HG03432 (cell line): ENCODE data around the gene ARHGAP26.
"Not testable (repeated sequence)": the region's sequence is repeated elsewhere in the genome, so short reads cannot be mapped to it uniquely, and the experiment has no call there.

Experiments used
- ATAC-seq: cut with Tn5 transposase; IDR thresholded peaks from one replicate; pipeline ENCODE4 v1.9.1; 2021; ENCODE audit warnings: mild to moderate bottlenecking, moderate library complexity; ENCODE audit not compliant: unreplicated experiment

The ARHGAP26 gene

DNA sequence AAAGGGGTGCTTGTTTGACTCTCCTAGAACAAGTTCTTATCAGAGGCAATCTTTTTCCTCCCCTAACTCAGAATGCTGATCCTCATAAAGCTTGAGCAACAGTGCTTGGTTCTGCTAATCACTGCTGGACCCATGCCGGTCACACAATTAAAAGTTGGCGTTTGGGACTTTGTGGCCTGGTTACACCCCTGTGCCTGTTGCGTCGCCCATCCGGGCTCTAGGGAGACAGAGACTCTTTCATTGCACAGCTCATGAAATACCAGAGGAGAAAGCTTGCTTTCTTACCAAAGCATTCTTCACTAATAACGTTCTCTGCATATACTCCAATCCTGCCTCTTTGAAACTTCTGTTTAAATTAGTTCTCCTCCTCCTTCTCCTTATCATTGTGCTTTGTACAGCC lies 332.2 kb downstream of the ARHGAP26 start:
- no peak for ATAC-seq

DNA sequence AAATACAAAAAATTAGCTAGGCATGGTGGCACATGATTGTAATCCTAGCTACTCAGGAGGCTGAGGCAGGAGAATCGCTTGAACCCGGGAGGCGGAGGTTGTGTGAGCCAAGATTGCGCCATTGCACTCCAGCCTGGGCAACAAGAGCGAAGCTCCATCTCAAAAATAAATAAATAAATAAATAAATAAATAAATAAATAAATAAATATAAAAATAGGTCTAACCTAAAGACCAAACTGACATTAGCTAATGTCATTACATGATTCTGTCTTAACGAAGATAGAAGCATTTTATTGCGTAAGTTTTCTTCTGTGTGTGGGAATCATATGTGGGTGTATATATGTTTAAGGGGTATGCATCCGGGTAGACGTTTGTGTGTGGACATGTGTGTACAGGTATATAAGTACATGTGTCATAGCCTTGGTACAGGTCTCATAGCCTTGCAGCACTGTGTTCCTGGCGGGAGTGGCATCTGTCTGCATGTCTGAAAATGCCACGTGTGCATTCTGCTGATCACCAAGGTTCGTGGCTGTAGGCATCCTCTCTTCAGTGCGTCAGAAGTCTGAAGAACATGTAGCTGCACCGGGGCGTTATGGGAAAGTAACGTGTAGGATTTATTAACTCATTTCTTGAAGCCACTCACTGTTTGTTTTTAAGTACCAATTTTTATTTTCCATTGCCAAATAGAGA lies 335.2 kb downstream of the ARHGAP26 start:
- no peak for ATAC-seq

- ATAC-seq: no peak
Observed at GRCh38 chr5:143106174-143106573, 336.0 kb downstream of the ARHGAP26 start.

DNA sequence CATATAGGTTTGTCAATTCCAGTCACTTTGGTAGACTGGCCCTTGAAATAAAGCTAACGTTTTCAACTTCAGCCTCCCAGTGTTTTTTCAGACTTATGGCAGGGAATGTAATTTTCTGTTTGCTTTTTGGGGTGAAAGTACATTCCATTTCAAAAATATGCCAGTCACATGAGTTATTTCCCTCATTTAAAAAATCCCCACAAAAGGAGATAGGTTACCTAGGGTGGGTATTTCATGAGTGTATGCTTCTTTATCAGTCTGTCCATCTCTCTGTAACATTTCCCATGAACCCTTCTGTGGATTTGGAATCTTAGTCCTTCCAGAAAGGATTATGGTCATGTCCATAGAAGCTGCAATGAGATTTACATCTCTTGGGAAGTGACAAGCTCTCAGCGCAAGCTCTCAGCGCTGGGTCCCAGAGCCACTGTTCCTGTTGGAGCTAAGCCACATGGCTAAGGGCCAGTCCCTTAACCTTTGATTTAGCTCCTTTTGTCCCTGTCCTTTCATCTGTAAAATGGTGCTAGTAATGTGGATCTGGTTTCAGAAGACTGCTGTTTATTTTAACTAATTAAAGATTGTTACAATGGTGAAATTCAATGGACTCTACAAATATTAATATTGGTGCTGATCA lies 338.4 kb downstream of the ARHGAP26 start:
- no peak for ATAC-seq

DNA sequence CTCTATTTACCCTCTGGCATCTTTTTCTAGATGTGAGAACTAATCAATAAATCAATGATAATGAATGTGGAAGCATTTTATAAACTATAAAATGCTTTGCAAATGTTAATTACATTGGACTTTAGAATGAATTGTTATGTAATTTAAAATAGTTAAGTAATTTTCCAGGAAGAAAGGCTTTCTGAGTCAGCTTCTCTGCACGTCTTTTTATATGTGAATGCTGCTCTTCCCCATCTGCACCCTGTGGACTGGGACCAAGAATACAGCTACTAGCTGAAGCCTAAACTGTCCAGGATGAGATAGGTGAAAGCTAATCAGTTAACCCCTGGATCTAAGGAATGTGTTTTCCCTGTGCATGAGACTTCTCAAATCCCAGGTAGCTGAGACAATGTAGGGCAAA lies 340.4 kb downstream of the ARHGAP26 start:
- ATAC-seq: no peak

- ATAC-seq: no peak
Observed at GRCh38 chr5:143111799-143112198, 341.6 kb downstream of the ARHGAP26 start.

- no peak for ATAC-seq
Observed at GRCh38 chr5:143113461-143113860, 343.3 kb downstream of the ARHGAP26 start.

GRCh38 chr5:143114481-143114880 lies 344.3 kb downstream of the ARHGAP26 start:
- ATAC-seq: no peak

DNA sequence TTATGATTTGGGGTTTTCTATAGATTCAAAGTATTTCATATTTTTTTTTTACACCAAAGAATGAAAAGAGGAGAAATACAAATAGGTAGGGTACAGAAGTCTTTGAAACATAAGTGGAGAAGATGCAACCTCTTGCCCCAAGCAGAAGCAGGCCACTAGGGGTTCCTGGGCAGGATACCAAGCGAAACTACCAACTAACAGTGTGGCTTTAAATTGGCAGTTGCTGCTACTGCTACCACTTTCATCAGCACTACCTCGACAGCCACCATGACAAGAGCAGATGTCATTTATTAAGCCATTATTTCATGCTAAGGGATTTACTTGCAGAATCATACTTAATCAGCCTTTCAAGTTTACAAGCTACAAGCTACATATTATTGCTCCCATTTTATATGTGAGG lies 345.2 kb downstream of the ARHGAP26 start:
- no peak for ATAC-seq

DNA sequence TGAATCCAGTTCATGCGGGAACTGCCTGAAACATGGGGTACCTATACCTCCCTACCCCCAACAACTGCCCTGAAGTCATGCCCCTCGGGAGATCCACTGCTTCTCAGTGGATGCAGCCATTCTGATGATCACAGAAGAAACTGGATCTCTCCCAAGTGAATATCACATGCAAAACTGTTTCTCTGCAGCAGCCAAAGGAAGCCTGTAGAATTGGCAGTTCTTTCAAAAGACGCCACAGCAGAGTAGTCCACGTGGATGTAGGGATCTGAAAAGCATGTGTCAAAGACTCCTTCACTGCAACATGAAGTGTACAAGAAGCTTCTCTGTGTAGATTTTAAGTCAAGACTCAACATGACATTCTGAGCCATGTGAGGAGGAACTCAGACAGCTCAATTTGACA lies 346.6 kb downstream of the ARHGAP26 start:
- ATAC-seq: no peak

GRCh38 chr5:143117821-143118220 lies 347.6 kb downstream of the ARHGAP26 start:
- ATAC-seq: no peak

- ATAC-seq: no peak
Observed at GRCh38 chr5:143118222-143118621, 348.0 kb downstream of the ARHGAP26 start.

- not testable (repeated sequence) for ATAC-seq
Observed at GRCh38 chr5:143118818-143119217, 348.6 kb downstream of the ARHGAP26 start.

- peak; percentile 68 for ATAC-seq
Observed at GRCh38 chr5:143119291-143119769, 349.2 kb downstream of the ARHGAP26 start.

GRCh38 chr5:143119881-143120341 lies 349.7 kb downstream of the ARHGAP26 start:
- ATAC-seq: peak; percentile 31

GRCh38 chr5:143120460-143121134 lies 350.4 kb downstream of the ARHGAP26 start:
- ATAC-seq: no peak

GRCh38 chr5:143121135-143121475 lies 350.9 kb downstream of the ARHGAP26 start:
- no peak for ATAC-seq

GRCh38 chr5:143124593-143124992 lies 354.4 kb downstream of the ARHGAP26 start:
- peak; percentile 56 for ATAC-seq

GRCh38 chr5:143126174-143127019 lies 356.2 kb downstream of the ARHGAP26 start:
- no peak for ATAC-seq

- no peak for ATAC-seq
Observed at GRCh38 chr5:143128412-143129071, 358.4 kb downstream of the ARHGAP26 start.

DNA sequence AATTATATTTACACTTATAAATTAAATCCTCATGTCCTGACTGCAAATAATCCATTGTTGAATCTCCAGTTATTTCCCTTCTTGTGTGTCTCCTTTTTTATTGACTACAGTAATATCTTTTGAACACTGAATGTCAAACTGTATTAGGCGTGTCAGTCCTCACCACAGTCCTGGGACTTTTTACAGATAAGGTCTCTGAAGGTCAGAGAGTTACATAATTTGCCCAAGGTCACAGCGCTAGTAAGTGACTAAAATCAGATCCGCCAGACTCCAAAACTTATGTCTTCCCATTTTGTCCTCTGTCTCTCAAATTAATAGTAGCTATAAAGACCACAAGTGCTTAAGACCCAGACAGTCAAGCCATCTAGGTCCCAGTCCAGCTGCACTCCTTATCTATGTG lies 359.0 kb downstream of the ARHGAP26 start:
- no peak for ATAC-seq
